ENCODE data around the gene RPS8.

DNA sequence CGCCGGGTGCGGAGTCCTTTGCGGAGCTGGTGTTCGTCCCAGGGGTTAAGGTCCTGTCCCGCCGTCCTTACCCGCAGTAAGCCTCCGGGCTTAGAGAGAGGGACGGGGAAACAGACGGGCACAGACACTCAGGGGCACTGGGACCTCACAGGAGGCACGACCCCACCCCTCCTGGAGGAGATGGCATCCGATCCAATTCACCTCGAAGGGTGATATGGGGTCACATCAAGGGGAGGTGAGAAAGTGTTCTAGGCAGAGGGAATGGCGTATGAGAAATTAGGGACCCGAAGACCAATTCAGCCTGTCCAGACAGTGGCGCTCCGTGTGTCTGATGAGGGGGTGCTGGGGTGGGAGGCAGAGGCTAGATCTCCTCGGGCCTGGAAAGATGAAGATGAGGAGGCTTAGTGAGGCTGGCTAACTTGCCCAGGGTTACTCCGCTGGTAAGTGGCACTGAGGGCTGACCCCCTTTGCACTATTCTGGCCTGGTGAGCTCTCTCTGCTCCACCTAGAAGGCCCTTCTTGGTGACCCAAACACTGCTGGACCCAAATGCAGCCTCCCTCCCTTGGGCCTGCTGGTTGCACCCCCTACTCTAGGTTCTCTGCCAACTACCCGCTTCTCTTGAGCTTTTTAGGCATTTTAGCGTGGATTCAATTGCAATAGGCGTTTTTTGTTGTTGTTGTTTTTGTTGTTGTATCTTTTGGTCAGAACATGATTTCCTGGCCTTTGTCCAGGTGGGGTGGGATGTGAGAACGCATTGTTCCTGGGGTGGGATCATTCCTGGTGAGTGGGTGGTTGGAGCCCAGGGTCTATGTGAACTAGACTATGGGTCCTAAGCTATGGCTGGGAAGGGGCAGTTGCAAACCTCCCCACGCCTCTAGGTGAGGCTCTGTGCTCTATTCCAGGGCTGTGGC, 45.2 kb downstream of the RPS8 start:
- TF ChIP-seq CTCF (IDR thresholded peaks at IDR 0.05; ENCODE audit: insufficient read depth, low read length, poor library complexity, severe bottlenecking) (no peak), EZH2phosphoT487 (conservative IDR thresholded peaks at IDR 0.05; ENCODE audit: low read length) (no peak)

Measured in SU-DHL-6 (cell line).